Measurements from ENCODE around the gene PRPF19.

PRPF19 gene

GRCh38 chr11:60842668-60843600, 63.5 kb downstream of the PRPF19 start:
- no peak for DNase-seq (ENCODE audit: low read depth)

- peak; percentile 98 for DNase-seq (ENCODE audit: low read depth)
Observed at GRCh38 chr11:60841797-60842667, 64.4 kb downstream of the PRPF19 start, which contains the start of gene CCDC86. Gene CCDC86, plus strand, starts transcription at chr11:60842113. Its CDS starts 12 bp downstream, at chr11:60842125.

All from T follicular helper cell (primary cell).